Endothelial cell of umbilical vein (primary cell): ENCODE data around the gene IL22RA1. TPM values are rescaled to one million over a fixed set of nuclear protein-coding genes. Genes with fewer than 3 reads are reported as not detected.

Experiments used
- BruUV-seq: library from RNA; stranded (reverse); fragments of 400-500 nt; replicated peaks from 2 replicates; lab custom pipeline; 2021; lab: Mats Ljungman, UMichigan
- CTCF ChIA-PET: fragments of 300-600, 350-600 bp; sonication (Branson Sonifier 250); formaldehyde crosslinking; loops from one replicate; lab custom pipeline; 2021; ENCODE audit warnings: antibody characterized with exemption, inconsistent platforms; lab: Charles Lee
- POLR2A ChIA-PET: fragments of 300-600, 350-600 bp; sonication (Branson Sonifier 250); formaldehyde crosslinking; loops from one replicate; lab custom pipeline; 2021; ENCODE audit warnings: antibody characterized with exemption, inconsistent platforms; lab: Charles Lee
- DNase-seq: peaks from one replicate; pipeline ENCODE4 v3.0.0-alpha.2; 2011; ENCODE audit warnings: low read depth, low spot score
- FAIRE-seq: peaks from 2 replicates; lab custom pipeline; 2011; peaks lifted over from hg19 to GRCh38; lab: Jason Lieb, UNC
- H2AFZ ChIP-seq: 2 replicates; pipeline ENCODE4 v1.6.0; 2012; ENCODE audit warnings: low read depth, low read length, control low read depth, inconsistent platforms
- H3K27ac ChIP-seq: 2 replicates; pipeline ENCODE4 v1.5.1; 2011; ENCODE audit warnings: low read depth, mild to moderate bottlenecking, control low read depth, low read length, moderate library complexity; ENCODE audit not compliant: insufficient read depth
- H3K27me3 ChIP-seq, 2 experiments: 2 replicates each; pipeline versions ENCODE4 v1.6.0 to v1.6.1; 2011; ENCODE audit warnings: low read length in 2 of 2, mixed read lengths in 1 of 2; ENCODE audit not compliant: control insufficient read depth in 2 of 2, insufficient read depth in 2 of 2
- H3K36me3 ChIP-seq, 2 experiments: 2 replicates in 1 of 2; 3 replicates in 1 of 2; pipeline ENCODE4 v1.5.1; 2011; ENCODE audit warnings: low read length in 2 of 2, mild to moderate bottlenecking in 1 of 2, moderate library complexity in 1 of 2; ENCODE audit not compliant: control insufficient read depth in 2 of 2, insufficient read depth in 2 of 2; ENCODE audit errors: extremely low read depth in 1 of 2
- H3K4me1 ChIP-seq: 3 replicates; pipeline ENCODE4 v1.5.1; 2011; ENCODE audit warnings: mild to moderate bottlenecking, low read length; ENCODE audit not compliant: control insufficient read depth, insufficient read depth; ENCODE audit errors: extremely low read depth
- H3K4me2 ChIP-seq: 2 replicates; pipeline ENCODE4 v1.6.1; 2011; ENCODE audit warnings: low read length, control low read depth, mixed read lengths; ENCODE audit not compliant: insufficient read depth
- H3K4me3 ChIP-seq, 3 experiments: fragments of 200-600 bp in 1 of 3; sonication (generic), shearing (Covaris generic) in 1 of 3; replicated peaks in 1 of 3; 2 replicates each; pipeline ENCODE4 v1.5.1; 2011 to 2016; ENCODE audit warnings: control low read depth in 3 of 3, low read length in 3 of 3, mild to moderate bottlenecking in 2 of 3, inconsistent platforms in 1 of 3, low read depth in 1 of 3, moderate library complexity in 1 of 3; ENCODE audit not compliant: insufficient read depth in 1 of 3
- H3K79me2 ChIP-seq: 2 replicates; pipeline ENCODE4 v1.6.0; 2012; ENCODE audit warnings: low read length, inconsistent platforms; ENCODE audit not compliant: control insufficient read depth, insufficient read depth
- H3K9ac ChIP-seq: replicated peaks from 2 replicates; pipeline ENCODE3; 2011; ENCODE audit warnings: low read length, control low read depth; ENCODE audit not compliant: insufficient read depth; ENCODE audit errors: extremely low read depth
- H3K9me1 ChIP-seq: replicated peaks from 3 replicates; pipeline ENCODE4 v1.6.0; 2011; ENCODE audit warnings: mild to moderate bottlenecking, low read length; ENCODE audit not compliant: control insufficient read depth, insufficient read depth; ENCODE audit errors: extremely low read depth
- H3K9me3 ChIP-seq: replicated peaks from 2 replicates; pipeline ENCODE4 v1.5.1; 2012; ENCODE audit warnings: low read length, inconsistent platforms; ENCODE audit not compliant: control insufficient read depth, insufficient read depth
- H4K20me1 ChIP-seq: replicated peaks from 2 replicates; pipeline ENCODE3; 2011; ENCODE audit warnings: mild to moderate bottlenecking, low read length; ENCODE audit not compliant: control insufficient read depth, insufficient read depth; ENCODE audit errors: extremely low read depth
- EZH2 ChIP-seq: IDR thresholded peaks from 2 replicates; pipeline ENCODE4 v1.6.1; 2012; ENCODE audit warnings: borderline replicate concordance, low read depth, mild to moderate bottlenecking, moderate library complexity, low read length, inconsistent platforms; ENCODE audit not compliant: severe bottlenecking
- FOS ChIP-seq: IDR thresholded peaks from 2 replicates; pipeline ENCODE4 v1.6.1; 2011; ENCODE audit warnings: mild to moderate bottlenecking, low read length, moderate library complexity, borderline replicate concordance; ENCODE audit not compliant: insufficient read depth
- GATA2 ChIP-seq: IDR thresholded peaks from 2 replicates; pipeline ENCODE4 v1.7.0; 2011; ENCODE audit warnings: low read depth, mild to moderate bottlenecking, moderate library complexity, mixed read lengths, low read length; ENCODE audit not compliant: insufficient read length, insufficient read depth
- JUN ChIP-seq: IDR thresholded peaks from 2 replicates; pipeline ENCODE4 v1.6.1; 2011; ENCODE audit warnings: borderline replicate concordance, low read depth; ENCODE audit not compliant: insufficient read length, insufficient read depth
- MAX ChIP-seq: IDR thresholded peaks from 2 replicates; pipeline ENCODE4 v1.6.1; 2011; ENCODE audit not compliant: insufficient read depth, insufficient read length
- MYC ChIP-seq: IDR thresholded peaks from one replicate; pipeline ENCODE4 v1.6.1; 2011; ENCODE audit warnings: mild to moderate bottlenecking, low read depth, low read length
- POLR2A ChIP-seq: IDR thresholded peaks from 2 replicates; pipeline ENCODE4 v1.6.1; 2012; ENCODE audit warnings: low read depth, mild to moderate bottlenecking, control low read depth, low read length
- POLR2AphosphoS5 ChIP-seq: IDR thresholded peaks from 2 replicates; pipeline ENCODE4 v1.6.1; 2012; ENCODE audit warnings: low read depth, mild to moderate bottlenecking, control low read depth, low read length, moderate library complexity; ENCODE audit not compliant: insufficient read depth
- dilution Hi-C: fragments of 300-500 bp; cut with MboI; formaldehyde crosslinking; loops from one replicate; pipeline ENCODE4 v1.15.0; 2019; ENCODE audit warnings: low sequenced_read_pairs; ENCODE audit not compliant: extremely low pct_ligation_motif_present
- intact Hi-C: fragments of 100-400 bp; cut with micrococcal nuclease; formaldehyde crosslinking; loops from one replicate; pipeline ENCODE4 v1.10.0; 2022
- polyA plus RNA-seq, 4 experiments: library from polyadenylated mRNA; depleted of rRNA in 3 of 4; stranded (reverse) in 3 of 4; unstranded in 1 of 4; fragments of >200 nt; gene quantifications; 2 replicates each; pipeline versions ENCODE4 v1.2.1 to v1.2.3, GENCODE V29; 2011 to 2012; ENCODE audit warnings: missing spikeins in 1 of 4
- total RNA-seq: library from RNA; stranded (reverse); gene quantifications from 2 replicates; pipeline ENCODE4 v1.2.3, GENCODE V29; 2021
- TF ChIP-seq, protein P1 (sequence below), 2 donors: IDR thresholded peaks; 1 replicate in 1 of 2; 2 replicates in 1 of 2; pipeline ENCODE4 v1.5.1; 2011; ENCODE audit warnings: low read length in 2 of 2, mild to moderate bottlenecking in 2 of 2, moderate library complexity in 2 of 2, control low read depth in 1 of 2, inconsistent platforms in 1 of 2, low read depth in 1 of 2; ENCODE audit not compliant: insufficient read depth in 1 of 2; ENCODE audit errors: extremely low read depth in 1 of 2

Gene IL22RA1
- total and polyA plus RNA-seq, 2 donors (not counting 3 experiments of a cell fraction or from before 2014, with no cell fraction given): not detected

GRCh38 chr1:24125456-24125855 lies 17.5 kb downstream of the IL22RA1 start:
- Histone ChIP-seq H3K27ac (no peak overlapping the region), H3K36me3 (no peaks in the 10 kb centered on the region), H3K79me2 (no peaks in the 10 kb centered on the region), H4K20me1 (no peaks in the 10 kb centered on the region), H3K4me2 (no peak overlapping the region), H3K4me1 (no peaks in the 10 kb centered on the region), H3K27me3 (no peaks in the 10 kb centered on the region), H3K4me3 (no peak overlapping the region), H3K9me1 (no peaks in the 10 kb centered on the region), H2AFZ (no peak overlapping the region), H3K9ac (no peak overlapping the region), H3K9me3 (no peaks in the 10 kb centered on the region)
- dilution Hi-C loops (no loop called here), intact Hi-C loops (no loop called here)
- FAIRE-seq (no peak), DNase-seq (no peak)
- ChIA-PET CTCF (interaction anchor here (1.0 to 1.6 kb wide), 4 partner anchors 13 to 54 kb away, joined by 3 to 8 read pairs (median 6); partner anchors contain the start of gene MYOM3), POLR2A (no interaction called here)
- BruUV-seq: no TSS peak
- TF ChIP-seq GATA2 (no peak), MYC (no peak), JUN (no peak), EZH2 (no peak), MAX (no peak), POLR2A (no peak), POLR2AphosphoS5 (no peak), FOS (no peak)
- TF ChIP-seq, protein P1, sequence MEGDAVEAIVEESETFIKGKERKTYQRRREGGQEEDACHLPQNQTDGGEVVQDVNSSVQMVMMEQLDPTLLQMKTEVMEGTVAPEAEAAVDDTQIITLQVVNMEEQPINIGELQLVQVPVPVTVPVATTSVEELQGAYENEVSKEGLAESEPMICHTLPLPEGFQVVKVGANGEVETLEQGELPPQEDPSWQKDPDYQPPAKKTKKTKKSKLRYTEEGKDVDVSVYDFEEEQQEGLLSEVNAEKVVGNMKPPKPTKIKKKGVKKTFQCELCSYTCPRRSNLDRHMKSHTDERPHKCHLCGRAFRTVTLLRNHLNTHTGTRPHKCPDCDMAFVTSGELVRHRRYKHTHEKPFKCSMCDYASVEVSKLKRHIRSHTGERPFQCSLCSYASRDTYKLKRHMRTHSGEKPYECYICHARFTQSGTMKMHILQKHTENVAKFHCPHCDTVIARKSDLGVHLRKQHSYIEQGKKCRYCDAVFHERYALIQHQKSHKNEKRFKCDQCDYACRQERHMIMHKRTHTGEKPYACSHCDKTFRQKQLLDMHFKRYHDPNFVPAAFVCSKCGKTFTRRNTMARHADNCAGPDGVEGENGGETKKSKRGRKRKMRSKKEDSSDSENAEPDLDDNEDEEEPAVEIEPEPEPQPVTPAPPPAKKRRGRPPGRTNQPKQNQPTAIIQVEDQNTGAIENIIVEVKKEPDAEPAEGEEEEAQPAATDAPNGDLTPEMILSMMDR (IDR thresholded peaks at IDR 0.05; ENCODE audit: extremely low read depth in 1 of 2, insufficient read depth in 1 of 2, low read depth in 1 of 2, low read length in 2 of 2): no peak
